GM23248 (cell line): Measurements from ENCODE around the gene GALNT14. TPM values are rescaled to one million over a fixed set of nuclear protein-coding genes. Genes with fewer than 3 reads are reported as not detected.

Experiments used
- DNase-seq: peaks from one replicate; pipeline ENCODE4 v3.0.0-alpha.2; 2015
- H2AFZ ChIP-seq: fragments of 200-600 bp; sonication (generic); 2 replicates; pipeline ENCODE4 v1.6.1; 2016; ENCODE audit warnings: antibody characterized with exemption
- H3F3A ChIP-seq: fragments of 200-600 bp; sonication (generic); 2 replicates; pipeline ENCODE4 v1.6.1; 2016; ENCODE audit warnings: mild to moderate bottlenecking, antibody characterized with exemption, mixed run types; ENCODE audit not compliant: insufficient read depth
- H3K27ac ChIP-seq: fragments of 200-600 bp; sonication (generic); 2 replicates; pipeline ENCODE4 v1.5.1; 2016; ENCODE audit warnings: mild to moderate bottlenecking
- H3K27me3 ChIP-seq: fragments of 200-600 bp; sonication (generic); replicated peaks from 2 replicates; pipeline ENCODE4 v1.6.1; 2016; ENCODE audit warnings: mild to moderate bottlenecking; ENCODE audit not compliant: insufficient read depth
- H3K36me3 ChIP-seq: fragments of 200-600 bp; sonication (generic); 2 replicates; pipeline ENCODE4 v1.6.1; 2016; ENCODE audit warnings: low read depth, mild to moderate bottlenecking
- H3K4me1 ChIP-seq: fragments of 200-600 bp; sonication (generic); 2 replicates; pipeline ENCODE4 v1.6.1; 2016; ENCODE audit warnings: mild to moderate bottlenecking; ENCODE audit not compliant: insufficient read depth
- H3K4me2 ChIP-seq: fragments of 200-600 bp; sonication (generic); one replicate; pipeline ENCODE4 v1.6.1; 2016; ENCODE audit warnings: mild to moderate bottlenecking; ENCODE audit not compliant: unreplicated experiment
- H3K4me3 ChIP-seq: fragments of 200-600 bp; sonication (generic); 2 replicates; pipeline ENCODE4 v1.5.1; 2016; ENCODE audit warnings: mild to moderate bottlenecking
- H3K79me2 ChIP-seq: fragments of 200-600 bp; sonication (generic); 2 replicates; pipeline ENCODE4 v1.6.1; 2016; ENCODE audit warnings: mild to moderate bottlenecking; ENCODE audit not compliant: insufficient read depth
- H3K9ac ChIP-seq: fragments of 200-600 bp; sonication (generic); 2 replicates; pipeline ENCODE4 v1.6.1; 2016; ENCODE audit warnings: mild to moderate bottlenecking
- H3K9me2 ChIP-seq: fragments of 200-600 bp; sonication (generic); 2 replicates; pipeline ENCODE4 v1.6.1; 2016; ENCODE audit warnings: mixed run types, mild to moderate bottlenecking, moderate library complexity; ENCODE audit not compliant: insufficient read depth
- H3K9me3 ChIP-seq: fragments of 200-600 bp; sonication (generic); one replicate; pipeline ENCODE4 v1.6.1; 2017; ENCODE audit warnings: low read depth
- H4K20me1 ChIP-seq: fragments of 200-600 bp; sonication (generic); 2 replicates; pipeline ENCODE4 v1.6.0; 2016; ENCODE audit not compliant: insufficient read depth
- EZH2 ChIP-seq: fragments of 200-600 bp; sonication (generic); IDR thresholded peaks from 2 replicates; pipeline ENCODE4 v1.6.1; 2018; ENCODE audit warnings: antibody characterized with exemption, mild to moderate bottlenecking; ENCODE audit not compliant: insufficient read depth, poor library complexity, severe bottlenecking
- EZH2phosphoT487 ChIP-seq: fragments of 200-600 bp; sonication (generic); IDR thresholded peaks from 2 replicates; pipeline ENCODE4 v1.6.1; 2018; ENCODE audit warnings: antibody characterized with exemption, moderate library complexity, mild to moderate bottlenecking, low read depth; ENCODE audit not compliant: insufficient read depth
- WGBS, 2 experiments: methylation state at CpG; one replicate each; pipeline ENCODE4 v1.1.6; 2015 to 2017; ENCODE audit warnings: low lambda C conversion rate in 2 of 2, low coverage in 1 of 2; ENCODE audit errors: missing lambda C conversion rate in 2 of 2; 5-methylcytosine and 5-hydroxymethylcytosine counted together
- in situ Hi-C: fragments of 300-500 bp; cut with MboI; formaldehyde crosslinking; loops from 2 replicates; pipeline ENCODE4 v1.15.0; 2020
- polyA plus RNA-seq: library from polyadenylated mRNA; unstranded; fragments of >200 nt; fragmentation: Nextera tagmentation; extraction: Ambion mirVana; gene quantifications from 2 replicates; pipeline ENCODE4 v1.2.1, GENCODE V29; 2016
- total RNA-seq: library from RNA; depleted of rRNA; stranded (reverse); fragments of >200 nt; shearing (Covaris generic); gene quantifications from 2 replicates; pipeline ENCODE4 v1.2.3, GENCODE V29; 2014

Gene GALNT14
- total and polyA plus RNA-seq, 2 experiments from 2014 or later, result 3.2 to 3.5 TPM

DNA sequence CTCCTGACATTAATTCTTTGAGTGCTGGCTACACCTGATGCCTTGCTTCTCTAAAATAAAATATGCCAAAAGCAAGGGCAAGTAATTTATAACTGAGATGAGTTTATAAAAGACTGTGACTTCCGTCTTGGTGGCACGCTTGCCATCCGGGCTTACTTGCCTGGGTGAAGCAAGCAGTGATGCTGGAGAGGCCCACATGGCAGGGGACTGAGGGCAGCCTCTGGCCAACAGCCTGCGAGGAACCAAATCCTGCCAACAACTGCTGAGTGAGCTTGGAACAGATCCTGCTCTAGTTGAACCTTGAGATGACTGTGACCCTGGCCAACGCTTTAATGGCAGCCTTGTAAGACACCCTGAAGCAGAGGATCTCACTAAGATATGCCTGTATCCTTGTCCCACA, 234.9 kb downstream of the GALNT14 start:
- 50 to 52% methylated on average over 5 of the region's 5 CpGs for WGBS, 2 experiments
- Histone ChIP-seq H3K9me3 (no peaks in the 10 kb centered on the region), H4K20me1 (no peaks in the 10 kb centered on the region), H3K9ac (no peak overlapping the region), H3K4me3 (no peak overlapping the region), H3K4me1 (no peaks in the 10 kb centered on the region), H3K4me2 (no peak overlapping the region), H3K36me3 (no peaks in the 10 kb centered on the region), H3K9me2 (no peaks in the 10 kb centered on the region), H3K27me3 (peaks cover 8% of the 10 kb centered on the region; the same call in 1 of the 2 replicates), H2AFZ (no peak overlapping the region), H3K27ac (no peak overlapping the region), H3K79me2 (no peaks in the 10 kb centered on the region), H3F3A (no peaks in the 10 kb centered on the region)
- in situ Hi-C loops, result no loop called here
- TF ChIP-seq EZH2 (no peak), EZH2phosphoT487 (no peak)
- DNase-seq, result no peak

DNA sequence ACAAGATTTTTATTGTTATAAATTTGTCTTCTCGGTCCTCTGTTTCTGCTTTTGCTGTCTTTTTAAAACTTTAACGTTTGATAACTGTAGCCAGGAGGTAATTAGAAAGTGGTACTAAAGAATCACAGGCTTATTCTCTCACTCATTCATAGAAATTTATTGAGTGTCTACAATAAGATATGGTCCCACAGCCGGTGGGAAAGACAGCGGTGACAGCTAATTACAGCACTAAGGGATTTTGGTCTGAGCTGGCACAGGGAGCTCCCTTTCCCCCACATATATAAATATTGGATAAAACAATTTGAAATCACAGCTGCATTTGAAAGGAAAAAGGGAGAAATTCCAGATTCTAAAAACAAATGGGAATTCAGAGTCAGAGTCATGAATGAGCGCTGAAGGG, 237.9 kb downstream of the GALNT14 start:
- in situ Hi-C loops, result no loop called here
- Histone ChIP-seq H3K9ac (no peak overlapping the region), H2AFZ (no peak overlapping the region), H3K27ac (no peak overlapping the region), H3K9me3 (no peaks in the 10 kb centered on the region), H4K20me1 (no peaks in the 10 kb centered on the region), H3K9me2 (no peaks in the 10 kb centered on the region), H3K36me3 (no peaks in the 10 kb centered on the region), H3K27me3 (peaks cover 8% of the 10 kb centered on the region; the same call in 1 of the 2 replicates), H3K4me2 (no peak overlapping the region), H3F3A (no peaks in the 10 kb centered on the region), H3K4me3 (no peak overlapping the region), H3K79me2 (no peaks in the 10 kb centered on the region), H3K4me1 (no peaks in the 10 kb centered on the region)
- no peak for TF ChIP-seq EZH2
- TF ChIP-seq EZH2phosphoT487, result no peak
- WGBS, 2 experiments, result 13 to 15% methylated on average over 5 of the region's 5 CpGs
- DNase-seq, result no peak

DNA sequence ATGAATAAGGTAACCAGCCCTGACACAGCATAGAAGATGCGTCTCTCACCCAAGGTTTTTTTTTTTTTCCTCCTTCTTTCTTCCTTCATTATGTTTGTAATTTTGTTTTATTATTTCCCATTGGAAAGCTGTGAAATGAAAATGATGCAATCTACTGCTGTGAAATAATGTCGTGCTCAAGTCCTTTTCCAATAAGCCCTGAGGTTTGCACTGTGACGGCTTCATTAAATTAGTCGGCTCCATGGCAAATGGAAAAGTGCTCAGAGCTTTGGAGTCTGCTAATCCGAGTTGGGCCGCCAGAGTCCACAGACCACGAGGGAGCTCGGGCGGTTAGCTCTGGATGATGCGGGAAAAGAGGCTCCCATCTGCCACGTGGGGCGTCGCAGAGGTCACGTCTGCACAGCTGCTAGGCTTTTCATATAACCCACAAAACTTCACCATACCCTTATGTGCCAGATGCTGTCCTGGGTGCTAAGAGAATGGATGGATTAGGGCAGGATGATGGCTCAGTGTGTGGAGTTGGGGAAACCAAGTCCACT, 238.7 kb downstream of the GALNT14 start:
- no peak overlapping the region for H2AFZ ChIP-seq
- no peaks in the 10 kb centered on the region for H3K36me3 ChIP-seq
- TF ChIP-seq EZH2, result no peak
- no peak for TF ChIP-seq EZH2phosphoT487
- in situ Hi-C loops, result no loop called here
- H3K4me1 ChIP-seq, result no peaks in the 10 kb centered on the region
- H3K9me2 ChIP-seq, result no peaks in the 10 kb centered on the region
- H3K4me2 ChIP-seq, result no peak overlapping the region
- no peaks in the 10 kb centered on the region for H4K20me1 ChIP-seq
- H3K4me3 ChIP-seq, result no peak overlapping the region
- no peak overlapping the region for H3K9ac ChIP-seq
- whole genome bisulfite sequencing, 2 experiments, result 19 to 26% methylated on average over 14 of the region's 14 CpGs
- H3K9me3 ChIP-seq, result no peaks in the 10 kb centered on the region
- H3K27me3 ChIP-seq, result peaks cover 8% of the 10 kb centered on the region; the same call in 1 of the 2 replicates
- H3K79me2 ChIP-seq, result no peaks in the 10 kb centered on the region
- no peak for DNase-seq
- H3F3A ChIP-seq, result no peaks in the 10 kb centered on the region
- H3K27ac ChIP-seq, result no peak overlapping the region

DNA sequence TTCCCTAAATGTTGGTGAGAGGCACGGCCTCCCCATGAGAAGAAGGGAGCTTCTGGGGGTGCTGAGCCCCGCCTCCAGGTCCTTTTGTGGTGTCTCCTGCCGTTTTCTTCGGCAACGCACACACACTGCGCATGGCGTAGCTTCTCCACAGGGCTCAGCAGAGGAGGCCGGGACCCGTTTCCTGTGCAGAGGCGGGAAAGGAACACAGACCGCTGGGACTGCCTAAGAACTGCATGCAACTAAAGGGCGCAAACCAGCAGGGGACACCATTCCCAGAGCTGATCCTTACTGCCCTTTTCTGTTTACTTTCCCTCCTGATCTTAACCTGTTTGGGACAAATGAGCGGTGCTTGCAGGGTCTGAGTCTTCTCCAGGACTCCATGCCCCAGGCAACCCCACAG, 240.7 kb downstream of the GALNT14 start:
- in situ Hi-C loops, result no loop called here
- H3K4me2 ChIP-seq, result no peak overlapping the region
- H3K4me3 ChIP-seq, result no peak overlapping the region
- WGBS, 2 experiments, result 72 to 80% methylated on average over 13 of the region's 13 CpGs
- peaks cover 8% of the 10 kb centered on the region; the same call in 1 of the 2 replicates for H3K27me3 ChIP-seq
- no peak for TF ChIP-seq EZH2phosphoT487
- no peak for TF ChIP-seq EZH2
- H3K9me3 ChIP-seq, result no peaks in the 10 kb centered on the region
- no peak overlapping the region for H3K9ac ChIP-seq
- no peaks in the 10 kb centered on the region for H3K9me2 ChIP-seq
- no peak overlapping the region for H2AFZ ChIP-seq
- no peak for DNase-seq
- H3F3A ChIP-seq, result no peaks in the 10 kb centered on the region
- H3K27ac ChIP-seq, result no peak overlapping the region
- H3K79me2 ChIP-seq, result no peaks in the 10 kb centered on the region
- H3K36me3 ChIP-seq, result no peaks in the 10 kb centered on the region
- no peaks in the 10 kb centered on the region for H3K4me1 ChIP-seq
- H4K20me1 ChIP-seq, result no peaks in the 10 kb centered on the region
